Calu3 (cell line): ENCODE measurements around the gene ZNF770. TPM values are rescaled to one million over a fixed set of nuclear protein-coding genes. Genes with fewer than 3 reads are reported as not detected.
A peak's percentile ranks its signal among the peaks of the same experiment; 100 is the strongest.

ENCODE experiments used
- BruUV-seq: library from RNA; stranded (reverse); fragments of 400-500 nt; replicated peaks from 2 replicates; lab custom pipeline; 2021; lab: Mats Ljungman, UMichigan
- CTCF ChIA-PET: fragments of 300-600 bp; sonication (Branson Sonifier 250); formaldehyde crosslinking; loops from one replicate; lab custom pipeline; 2022; ENCODE audit warnings: antibody characterized with exemption; lab: Charles Lee
- DNase-seq: peaks from one replicate; pipeline ENCODE4 v3.0.0; 2022
- H3K27ac Mint-ChIP-seq: one replicate; pipeline ENCODE4 v1.8.0; 2022; ENCODE audit warnings: mixed read lengths; ENCODE audit not compliant: unreplicated experiment
- H3K27me3 Mint-ChIP-seq: one replicate; pipeline ENCODE4 v1.8.0; 2022; ENCODE audit warnings: mixed read lengths; ENCODE audit not compliant: unreplicated experiment
- H3K36me3 Mint-ChIP-seq: one replicate; pipeline ENCODE4 v1.8.0; 2022; ENCODE audit warnings: mild to moderate bottlenecking, moderate library complexity, mixed read lengths; ENCODE audit not compliant: insufficient read depth, unreplicated experiment
- H3K4me1 Mint-ChIP-seq: one replicate; pipeline ENCODE4 v1.8.0; 2022; ENCODE audit warnings: mild to moderate bottlenecking, low read depth, mixed read lengths; ENCODE audit not compliant: unreplicated experiment
- H3K4me3 Mint-ChIP-seq: one replicate; pipeline ENCODE4 v1.8.0; 2022; ENCODE audit warnings: mild to moderate bottlenecking, low read depth, moderate library complexity, mixed read lengths; ENCODE audit not compliant: unreplicated experiment
- H3K9me3 Mint-ChIP-seq: one replicate; pipeline ENCODE4 v1.8.0; 2022; ENCODE audit warnings: low read depth, mixed read lengths; ENCODE audit not compliant: unreplicated experiment
- intact Hi-C: fragments of 100-400 bp; cut with micrococcal nuclease; formaldehyde crosslinking; loops from one replicate; pipeline ENCODE4 v1.10.0; 2022; ENCODE audit not compliant: unreplicated experiment
- total RNA-seq: library from RNA; stranded (reverse); gene quantifications from 2 replicates; pipeline ENCODE4 v1.2.3, GENCODE V29; 2022
- TF ChIP-seq, protein P1 (sequence below): fragments of 200-600 bp; IDR thresholded peaks from one replicate; pipeline ENCODE4 v1.8.0; 2022; ENCODE audit warnings: antibody characterized with exemption; ENCODE audit not compliant: unreplicated experiment

ZNF770 gene
- total RNA-seq, 1 experiment from 2014 or later = 12.8 TPM

- TF ChIP-seq, protein P1, sequence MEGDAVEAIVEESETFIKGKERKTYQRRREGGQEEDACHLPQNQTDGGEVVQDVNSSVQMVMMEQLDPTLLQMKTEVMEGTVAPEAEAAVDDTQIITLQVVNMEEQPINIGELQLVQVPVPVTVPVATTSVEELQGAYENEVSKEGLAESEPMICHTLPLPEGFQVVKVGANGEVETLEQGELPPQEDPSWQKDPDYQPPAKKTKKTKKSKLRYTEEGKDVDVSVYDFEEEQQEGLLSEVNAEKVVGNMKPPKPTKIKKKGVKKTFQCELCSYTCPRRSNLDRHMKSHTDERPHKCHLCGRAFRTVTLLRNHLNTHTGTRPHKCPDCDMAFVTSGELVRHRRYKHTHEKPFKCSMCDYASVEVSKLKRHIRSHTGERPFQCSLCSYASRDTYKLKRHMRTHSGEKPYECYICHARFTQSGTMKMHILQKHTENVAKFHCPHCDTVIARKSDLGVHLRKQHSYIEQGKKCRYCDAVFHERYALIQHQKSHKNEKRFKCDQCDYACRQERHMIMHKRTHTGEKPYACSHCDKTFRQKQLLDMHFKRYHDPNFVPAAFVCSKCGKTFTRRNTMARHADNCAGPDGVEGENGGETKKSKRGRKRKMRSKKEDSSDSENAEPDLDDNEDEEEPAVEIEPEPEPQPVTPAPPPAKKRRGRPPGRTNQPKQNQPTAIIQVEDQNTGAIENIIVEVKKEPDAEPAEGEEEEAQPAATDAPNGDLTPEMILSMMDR = no peak
- Mint-ChIP-seq H3K36me3 (peaks cover 9% of the 10 kb centered on the region), H3K27ac (peak within 1 kb of the TSS; percentile 97), H3K4me1 (no peaks in the 10 kb centered on the region), H3K27me3 (no peaks in the 10 kb centered on the region), H3K4me3 (peak within 1 kb of the TSS; percentile 98), H3K9me3 (no peaks in the 10 kb centered on the region)
- intact Hi-C loops = no loop called here
- CTCF ChIA-PET = interaction anchor here (0.5 to 1.0 kb wide), 3 partner anchors 18 to 454 kb away, joined by 3 to 7 read pairs (median 4); partner anchors contain the start of gene ZNF770
- peak; percentile 72 for DNase-seq
- TSS peak; percentile 69 for BruUV-seq
These were observed 18.6 kb downstream of the ZNF770 start, which contains the start of gene AQR for GRCh38 chr15:34969340-34970097. Gene AQR (minus strand): TSS chr15:34969742. CDS start chr15:34969613, 129 bp downstream.

DNA sequence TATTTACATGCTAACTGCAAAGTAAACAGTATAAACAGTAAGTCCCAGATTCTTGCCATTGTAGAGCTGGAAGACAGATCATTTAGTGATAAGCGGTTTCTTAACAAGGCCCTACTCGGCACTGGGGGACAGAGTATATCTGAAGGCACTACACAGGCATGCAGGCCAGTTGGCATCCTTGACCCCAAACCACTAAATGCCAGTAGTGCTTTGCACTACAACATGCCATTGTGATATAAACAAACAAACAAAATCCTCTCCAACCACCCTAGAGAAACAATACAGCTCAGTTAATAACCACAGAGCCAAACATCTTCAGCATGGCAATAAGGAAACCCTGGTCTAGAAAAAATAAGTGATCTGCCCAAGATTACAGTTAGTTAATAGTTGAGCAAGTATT is 23.8 kb downstream of the ZNF770 start:
- BruUV-seq = no TSS peak
- Mint-ChIP-seq H3K4me1 (no peaks in the 10 kb centered on the region), H3K36me3 (peaks cover 2% of the 10 kb centered on the region), H3K27ac (no peak overlapping the region), H3K27me3 (no peaks in the 10 kb centered on the region), H3K4me3 (no peak overlapping the region), H3K9me3 (no peaks in the 10 kb centered on the region)
- CTCF ChIA-PET = interaction anchor here (0.5 kb wide), 1 partner anchor 45 kb away, joined by 5 read pairs; no protein-coding TSS in a partner anchor
- DNase-seq = no peak
- intact Hi-C loops = no loop called here
- TF ChIP-seq, protein P1 = no peak

DNA sequence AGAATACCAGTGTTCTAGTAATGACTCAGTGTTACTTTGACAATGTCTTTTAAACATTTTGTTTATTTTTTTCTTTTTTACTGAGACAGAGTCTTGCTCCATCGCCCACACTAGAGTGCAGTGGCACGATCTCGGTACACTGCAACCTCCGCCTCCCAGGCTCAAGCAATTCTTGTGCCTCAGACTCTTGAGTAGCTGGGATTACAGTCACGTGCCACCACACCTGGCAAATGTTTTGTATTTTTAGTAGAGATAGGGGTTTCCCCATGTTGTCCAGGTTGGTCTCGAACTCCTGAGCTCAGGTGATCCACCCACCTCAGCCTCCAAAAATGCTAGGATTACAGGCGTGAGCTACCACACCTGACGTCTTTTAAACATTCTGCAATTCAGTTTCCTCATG is 34.2 kb downstream of the ZNF770 start:
- CTCF ChIA-PET = no interaction called here
- H3K4me3 Mint-ChIP-seq = no peak overlapping the region
- no peaks in the 10 kb centered on the region for H3K36me3 Mint-ChIP-seq
- H3K27me3 Mint-ChIP-seq = no peaks in the 10 kb centered on the region
- intact Hi-C loops = no loop called here
- DNase-seq = no peak
- TF ChIP-seq, protein P1 = no peak
- no peaks in the 10 kb centered on the region for H3K9me3 Mint-ChIP-seq
- no peaks in the 10 kb centered on the region for H3K4me1 Mint-ChIP-seq
- no TSS peak for BruUV-seq
- no peak overlapping the region for H3K27ac Mint-ChIP-seq

GRCh38 chr15:34952481-34952880 is 35.6 kb downstream of the ZNF770 start:
- BruUV-seq = no TSS peak
- H3K9me3 Mint-ChIP-seq = no peaks in the 10 kb centered on the region
- H3K36me3 Mint-ChIP-seq = no peaks in the 10 kb centered on the region
- H3K27me3 Mint-ChIP-seq = no peaks in the 10 kb centered on the region
- DNase-seq = no peak
- intact Hi-C loops = no loop called here
- H3K27ac Mint-ChIP-seq = no peak overlapping the region
- CTCF ChIA-PET = no interaction called here
- no peak overlapping the region for H3K4me3 Mint-ChIP-seq
- H3K4me1 Mint-ChIP-seq = no peaks in the 10 kb centered on the region
- TF ChIP-seq, protein P1 = no peak
